CD4-positive, alpha-beta T cell treated with Interleukin-2 at 100 ng/mL for 4 hours (primary cell): ENCODE results near the gene PEPD.

Experiments used
- DNase-seq: peaks from one replicate; pipeline ENCODE4 v3.0.0-alpha.2; 2020; ENCODE audit warnings: low spot score

PEPD gene

GRCh38 chr19:33545217-33545981 is 23.8 kb upstream of the PEPD start:
- DNase-seq = no peak

GRCh38 chr19:33535226-33535625 is 13.6 kb upstream of the PEPD start:
- no peak for DNase-seq

GRCh38 chr19:33532859-33533460 is 11.4 kb upstream of the PEPD start:
- DNase-seq = no peak

- DNase-seq = no peak
These were observed 9.3 kb upstream of the PEPD start for GRCh38 chr19:33530842-33531241.

- no peak for DNase-seq
These were observed 8.7 kb upstream of the PEPD start for GRCh38 chr19:33530296-33530695.

- no peak for DNase-seq
These were observed 7.6 kb upstream of the PEPD start for GRCh38 chr19:33529094-33529676.

GRCh38 chr19:33528404-33528803 is 6.8 kb upstream of the PEPD start:
- no peak for DNase-seq

GRCh38 chr19:33527125-33527524 is 5.5 kb upstream of the PEPD start:
- DNase-seq = no peak

GRCh38 chr19:33524024-33524664 is 2.6 kb upstream of the PEPD start:
- no peak for DNase-seq

- no peak for DNase-seq
These were observed 1.6 kb upstream of the PEPD start for GRCh38 chr19:33523167-33523566.

GRCh38 chr19:33522371-33522662 is 726 bp upstream of the PEPD start:
- DNase-seq = no peak

- DNase-seq = no peak
These were observed 629 bp downstream of the PEPD start for GRCh38 chr19:33520844-33521479.

- no peak for DNase-seq
These were observed 1.4 kb downstream of the PEPD start for GRCh38 chr19:33520048-33520643.

GRCh38 chr19:33519416-33519815 is 2.2 kb downstream of the PEPD start:
- no peak for DNase-seq

- no peak for DNase-seq
These were observed 3.0 kb downstream of the PEPD start for GRCh38 chr19:33518541-33518940.

- DNase-seq = no peak
These were observed 3.7 kb downstream of the PEPD start for GRCh38 chr19:33517922-33518321.

- no peak for DNase-seq
These were observed 5.7 kb downstream of the PEPD start for GRCh38 chr19:33515921-33516320.

GRCh38 chr19:33514885-33515551 is 6.6 kb downstream of the PEPD start:
- DNase-seq = peak; percentile 2

GRCh38 chr19:33513424-33513823 is 8.2 kb downstream of the PEPD start:
- no peak for DNase-seq

- DNase-seq = no peak
These were observed 8.9 kb downstream of the PEPD start for GRCh38 chr19:33512580-33513137.

GRCh38 chr19:33512021-33512420 is 9.6 kb downstream of the PEPD start:
- no peak for DNase-seq
